ENCODE data around the gene GRIA1. TPM values are rescaled to one million over a fixed set of nuclear protein-coding genes. Genes with fewer than 3 reads are reported as not detected.

The GRIA1 gene
- total RNA-seq, 1 donor from 2014 or later, result not detected

GRCh38 chr5:153655201-153655510 is 164.7 kb downstream of the GRIA1 start:
- Mint-ChIP-seq H3K4me3 (ENCODE audit: low read depth) (no peak overlapping the region), H3K4me1 (ENCODE audit: low read depth) (no peaks in the 10 kb centered on the region), H3K36me3 (ENCODE audit: insufficient read depth) (no peaks in the 10 kb centered on the region), H3K9me3 (ENCODE audit: low read depth) (no peaks in the 10 kb centered on the region), H3K27ac (no peak overlapping the region), H3K27me3 (no peaks in the 10 kb centered on the region)
- no peak for TF ChIP-seq CTCF (IDR thresholded peaks at IDR 0.05; ENCODE audit: unreplicated experiment)
- DNase-seq (ENCODE audit: low spot score, unreplicated experiment), result no peak

- DNase-seq (ENCODE audit: low spot score, unreplicated experiment), result no peak
- Mint-ChIP-seq H3K4me1 (ENCODE audit: low read depth) (no peaks in the 10 kb centered on the region), H3K27ac (no peak overlapping the region), H3K9me3 (ENCODE audit: low read depth) (no peaks in the 10 kb centered on the region), H3K4me3 (ENCODE audit: low read depth) (no peak overlapping the region), H3K27me3 (no peaks in the 10 kb centered on the region), H3K36me3 (ENCODE audit: insufficient read depth) (no peaks in the 10 kb centered on the region)
- TF ChIP-seq CTCF (IDR thresholded peaks at IDR 0.05; ENCODE audit: unreplicated experiment), result no peak
Measured at GRCh38 chr5:153658149-153658548, 167.7 kb downstream of the GRIA1 start.

GRCh38 chr5:153658606-153659005 is 168.1 kb downstream of the GRIA1 start:
- no peak for DNase-seq (ENCODE audit: low spot score, unreplicated experiment)
- Mint-ChIP-seq H3K36me3 (ENCODE audit: insufficient read depth) (no peaks in the 10 kb centered on the region), H3K4me1 (ENCODE audit: low read depth) (no peaks in the 10 kb centered on the region), H3K27me3 (no peaks in the 10 kb centered on the region), H3K27ac (no peak overlapping the region), H3K4me3 (ENCODE audit: low read depth) (no peak overlapping the region), H3K9me3 (ENCODE audit: low read depth) (no peaks in the 10 kb centered on the region)
- no peak for TF ChIP-seq CTCF (IDR thresholded peaks at IDR 0.05; ENCODE audit: unreplicated experiment)

GRCh38 chr5:153659039-153659736 is 168.7 kb downstream of the GRIA1 start:
- no peak for TF ChIP-seq CTCF (IDR thresholded peaks at IDR 0.05; ENCODE audit: unreplicated experiment)
- H3K27ac Mint-ChIP-seq, result no peak overlapping the region
- H3K9me3 Mint-ChIP-seq (ENCODE audit: low read depth), result no peaks in the 10 kb centered on the region
- H3K36me3 Mint-ChIP-seq (ENCODE audit: insufficient read depth), result no peaks in the 10 kb centered on the region
- H3K4me1 Mint-ChIP-seq (ENCODE audit: low read depth), result no peaks in the 10 kb centered on the region
- DNase-seq (ENCODE audit: low spot score, unreplicated experiment), result no peak
- no peaks in the 10 kb centered on the region for H3K27me3 Mint-ChIP-seq
- no peak overlapping the region for H3K4me3 Mint-ChIP-seq (ENCODE audit: low read depth)

GRCh38 chr5:153660919-153661318 is 170.4 kb downstream of the GRIA1 start:
- H3K4me1 Mint-ChIP-seq (ENCODE audit: low read depth), result no peaks in the 10 kb centered on the region
- no peak for TF ChIP-seq CTCF (IDR thresholded peaks at IDR 0.05; ENCODE audit: unreplicated experiment)
- no peaks in the 10 kb centered on the region for H3K27me3 Mint-ChIP-seq
- no peak for DNase-seq (ENCODE audit: low spot score, unreplicated experiment)
- H3K27ac Mint-ChIP-seq, result no peak overlapping the region
- no peaks in the 10 kb centered on the region for H3K36me3 Mint-ChIP-seq (ENCODE audit: insufficient read depth)
- H3K4me3 Mint-ChIP-seq (ENCODE audit: low read depth), result no peak overlapping the region
- no peaks in the 10 kb centered on the region for H3K9me3 Mint-ChIP-seq (ENCODE audit: low read depth)
